ENCODE results near the gene GLRX.
"Not testable (repeated sequence)": the region's sequence is repeated elsewhere in the genome, so short reads cannot be mapped to it uniquely, and the experiment has no call there.

Gene GLRX

GRCh38 chr5:95825495-95825894, 3.0 kb upstream of the GLRX start:
- DNase-seq: no peak

DNA sequence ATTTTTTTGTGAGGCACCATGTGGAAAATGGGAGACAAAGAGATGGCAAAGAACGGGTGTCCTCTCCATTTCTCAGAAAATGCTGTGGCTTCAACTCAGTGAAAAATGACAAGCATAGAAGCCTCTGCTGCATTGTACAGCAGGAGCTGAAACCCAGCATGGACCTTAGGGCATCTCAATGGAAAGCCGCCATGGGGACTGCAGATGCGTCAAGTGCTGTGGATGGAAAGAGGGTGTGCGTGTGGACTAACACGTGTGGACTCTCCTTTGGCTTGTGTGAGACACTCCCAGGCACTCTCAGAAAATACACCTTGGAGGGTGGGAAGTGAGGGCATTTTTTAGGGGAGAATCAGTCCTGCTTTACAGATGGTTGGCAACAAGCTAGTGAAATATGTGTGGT, 2.2 kb upstream of the GLRX start:
- DNase-seq: no peak

DNA sequence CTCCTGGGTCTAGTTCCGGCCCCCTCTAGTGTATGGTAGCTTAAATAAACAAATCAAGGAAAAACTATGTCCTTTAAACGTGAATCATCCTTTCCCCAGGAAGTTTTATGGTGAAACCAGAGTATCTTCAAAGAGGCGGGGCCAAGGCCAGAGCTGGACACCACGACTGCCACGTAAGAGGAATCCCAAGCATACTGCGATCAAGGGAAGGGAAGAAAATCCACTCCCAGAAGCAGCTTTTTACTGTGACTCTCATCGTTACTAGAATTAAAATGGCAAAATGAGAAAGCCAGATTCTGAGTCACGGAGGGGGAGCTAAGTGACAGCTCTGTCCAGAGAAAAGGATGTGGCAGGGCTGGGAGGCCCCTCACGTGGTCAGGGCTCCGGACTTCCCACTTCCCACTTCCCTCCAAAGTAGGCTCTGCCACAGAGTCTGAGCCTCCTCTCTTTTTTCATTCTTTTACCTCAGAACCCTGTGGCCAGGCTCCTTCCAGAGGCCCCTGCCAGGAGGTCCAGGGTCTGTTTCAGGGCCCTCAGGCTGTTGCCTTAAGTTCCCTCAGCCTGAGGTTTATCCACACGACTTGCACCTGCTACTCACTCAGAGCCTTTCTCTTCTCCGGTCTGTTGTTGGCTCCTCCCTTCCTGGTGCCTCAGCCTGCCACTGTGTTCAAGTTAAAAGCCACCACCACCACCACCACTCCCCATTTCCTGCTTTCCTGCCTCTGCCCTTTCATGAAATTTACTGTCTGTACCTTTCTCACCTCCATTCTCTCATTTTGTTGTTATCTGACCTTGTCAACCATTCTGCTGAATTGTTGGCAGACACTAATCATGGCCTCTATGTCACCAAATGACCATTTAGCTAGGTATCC, 1.4 kb upstream of the GLRX start:
- DNase-seq: no peak

- DNase-seq: no peak
These were observed 752 bp upstream of the GLRX start for GRCh38 chr5:95823218-95823737.

DNA sequence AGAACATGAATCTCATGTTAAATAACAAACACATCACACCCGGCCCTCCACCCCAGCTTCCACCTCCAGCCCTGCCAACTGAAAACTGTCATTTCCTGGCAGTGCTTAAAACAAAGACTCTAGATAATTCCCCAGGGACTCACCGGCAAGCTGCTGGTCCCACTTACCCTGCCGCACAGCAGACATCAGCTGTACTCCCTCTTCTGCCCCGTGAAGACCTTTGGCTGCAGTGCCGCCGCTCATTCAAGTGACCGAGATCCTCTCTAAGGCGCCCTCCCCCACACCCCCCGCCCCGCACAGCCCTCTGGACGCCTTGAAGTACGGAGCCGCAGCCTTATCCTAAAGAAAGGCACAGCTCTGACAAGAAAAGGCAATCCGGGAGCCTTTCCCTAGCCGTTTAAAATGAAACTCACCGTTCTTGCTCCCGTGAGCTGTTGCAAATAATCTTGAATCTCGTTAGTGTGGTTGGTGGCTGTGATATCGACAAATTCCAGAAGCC, 434 bp downstream of the GLRX start:
- peak; percentile 61 for DNase-seq

DNA sequence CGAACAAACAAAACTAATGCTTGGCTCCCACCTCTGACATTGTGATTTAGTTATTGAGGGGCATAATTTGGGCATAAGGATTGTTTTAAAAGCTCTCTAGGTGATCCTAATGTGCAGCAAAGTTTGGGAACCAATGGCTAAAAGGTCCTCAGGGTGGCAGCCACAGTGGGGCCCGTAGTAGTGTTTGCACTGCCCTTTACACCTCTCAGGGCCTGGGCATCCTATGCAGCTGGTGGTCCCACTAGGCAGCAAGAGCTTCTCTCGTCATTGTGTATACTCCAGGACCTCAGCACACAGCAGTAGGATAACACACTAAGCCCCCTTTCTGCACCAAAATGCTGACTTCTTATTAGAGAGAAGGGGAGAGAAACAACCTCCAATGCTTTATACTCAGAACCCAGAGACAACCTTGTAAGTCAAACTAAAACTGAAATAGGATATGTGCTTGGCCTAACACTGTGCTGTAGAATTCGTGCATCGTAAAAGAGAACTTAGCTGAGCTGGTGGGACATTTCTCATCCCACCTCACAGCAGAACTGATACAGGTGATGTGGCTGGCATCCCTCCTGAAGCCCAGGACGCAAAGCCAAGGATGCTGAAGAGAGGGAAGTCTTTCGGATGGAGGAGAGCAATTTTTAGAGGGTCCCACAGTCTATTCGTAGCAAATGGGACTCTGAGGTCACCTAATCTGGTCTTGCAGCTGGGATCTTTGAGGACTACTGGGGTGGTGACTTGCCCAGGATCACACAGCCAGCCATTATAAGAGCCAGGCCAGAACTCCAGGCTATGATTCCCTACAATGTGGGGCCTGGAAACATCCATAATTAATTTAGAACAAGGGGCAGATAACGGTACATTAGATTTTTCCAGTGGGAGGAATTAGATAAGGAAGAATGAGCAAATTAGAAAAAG, 1.2 kb downstream of the GLRX start:
- no peak for DNase-seq

GRCh38 chr5:95818181-95819147, 4.1 kb downstream of the GLRX start:
- no peak for DNase-seq

DNA sequence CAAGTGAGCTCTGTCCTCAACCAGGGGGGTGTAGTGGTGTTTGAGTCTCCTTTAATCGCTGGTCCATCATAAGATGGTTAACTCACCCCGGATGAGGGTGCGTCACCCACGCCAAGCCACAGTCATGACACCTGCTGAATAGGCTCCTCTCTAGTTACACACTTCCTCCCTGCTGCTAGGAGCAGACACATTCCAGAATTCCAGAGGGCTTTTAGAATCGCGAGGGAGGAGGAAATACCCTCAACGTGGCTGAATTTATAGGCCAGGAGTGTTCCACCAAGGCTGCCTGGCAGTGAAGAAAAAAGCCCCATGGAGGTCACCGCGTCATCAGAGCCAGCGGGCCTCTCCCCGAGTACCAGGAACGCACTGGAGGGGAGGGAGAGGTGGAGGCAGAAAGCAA, 5.1 kb downstream of the GLRX start:
- no peak for DNase-seq

DNA sequence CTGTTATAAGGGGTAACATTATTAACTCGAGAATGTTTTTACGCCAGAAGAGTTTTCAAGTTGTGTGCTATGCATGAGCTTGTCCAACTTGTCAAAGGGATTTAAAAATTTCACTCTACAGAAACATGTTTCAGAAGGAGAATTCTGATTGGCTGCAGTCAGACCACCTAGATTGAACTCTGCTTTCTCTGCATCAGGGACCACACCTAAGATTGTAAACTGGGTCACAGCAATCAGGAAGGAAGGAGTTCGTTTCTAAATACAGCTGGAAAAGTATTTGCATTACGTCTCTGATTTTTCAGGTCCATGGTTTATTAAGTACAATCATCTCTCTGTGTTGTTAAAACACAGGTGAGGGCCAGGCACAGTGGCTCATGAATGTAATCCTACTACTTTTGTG, 5.8 kb downstream of the GLRX start:
- DNase-seq: no peak

GRCh38 chr5:95816341-95816740, 6.2 kb downstream of the GLRX start:
- DNase-seq: no peak

GRCh38 chr5:95815155-95815729, 7.3 kb downstream of the GLRX start:
- DNase-seq: no peak

DNA sequence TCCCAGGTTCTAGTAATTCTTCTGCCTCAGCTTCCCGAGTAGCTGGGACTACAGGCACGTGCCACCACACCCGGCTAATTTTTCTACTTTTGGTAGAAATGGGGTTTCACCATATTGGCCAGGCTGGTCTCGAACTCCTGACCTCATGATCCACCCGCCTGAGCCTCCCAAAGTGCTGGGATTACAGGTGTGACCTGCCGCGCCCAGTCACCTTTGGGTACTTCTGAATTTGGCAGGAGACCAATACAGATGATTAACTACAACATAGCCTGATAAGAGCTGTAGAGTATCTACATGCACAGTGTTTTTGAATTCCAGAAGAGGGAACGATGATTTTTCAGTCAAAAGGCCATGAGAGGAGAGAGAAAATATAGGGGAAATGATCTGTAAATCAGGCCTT, 9.5 kb downstream of the GLRX start:
- not testable (repeated sequence) for DNase-seq

GRCh38 chr5:95812074-95812471, 10.5 kb downstream of the GLRX start:
- no peak for DNase-seq

GRCh38 chr5:95811461-95812073, 11.0 kb downstream of the GLRX start:
- DNase-seq: not testable (repeated sequence)

DNA sequence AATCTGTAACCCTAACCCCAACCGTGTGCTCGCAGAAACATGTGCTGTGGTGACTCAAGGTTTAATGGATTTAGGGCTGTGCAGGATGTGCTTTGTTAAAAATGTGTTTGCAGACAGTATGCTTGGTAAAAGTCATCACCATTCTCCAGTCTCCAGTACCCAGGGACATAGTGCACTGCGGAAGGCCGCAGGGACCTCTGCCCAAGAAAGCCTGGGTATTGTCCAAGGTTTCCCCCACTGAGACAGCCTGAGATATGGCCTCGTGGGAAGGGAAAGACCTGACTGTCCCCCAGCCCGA, 11.5 kb downstream of the GLRX start:
- DNase-seq: not testable (repeated sequence)

DNA sequence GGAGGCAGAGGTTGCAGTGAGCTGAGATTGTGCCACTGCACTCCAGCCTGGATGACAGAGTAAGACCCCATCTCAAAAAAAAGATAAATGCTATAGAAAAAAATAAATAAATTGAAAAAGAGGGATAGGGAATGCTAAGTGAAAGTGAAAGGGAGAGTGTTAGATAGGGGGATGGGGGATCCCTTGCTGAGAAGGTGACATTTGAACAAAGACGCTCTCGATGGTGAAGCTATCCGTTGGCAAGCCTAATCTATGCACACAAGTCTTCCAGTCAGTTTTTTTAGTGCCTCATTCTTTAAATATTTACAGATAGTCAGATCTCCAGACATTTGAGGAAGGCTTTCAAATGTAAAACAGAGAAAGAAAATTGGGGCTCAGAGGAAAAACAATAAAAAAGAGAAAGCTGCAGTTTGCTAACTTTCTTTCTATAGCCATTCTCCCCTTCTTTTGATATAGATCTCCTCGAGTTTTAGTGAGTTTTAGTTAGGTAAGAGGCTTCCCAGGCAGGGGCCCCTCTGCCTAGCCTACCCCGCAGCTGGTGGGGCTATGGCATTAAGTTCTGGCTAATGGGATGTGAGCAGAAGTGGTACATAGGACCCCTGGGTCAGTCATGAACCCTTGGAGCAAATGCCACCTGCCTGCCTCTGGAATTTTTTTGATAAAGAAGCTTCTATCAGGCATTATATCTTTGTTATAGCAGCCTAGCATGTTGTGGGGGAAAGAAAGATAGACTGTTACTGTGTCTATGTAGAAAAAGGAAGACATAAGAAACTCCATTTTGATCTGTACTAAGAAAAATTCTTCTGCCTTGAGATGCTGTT, 12.0 kb downstream of the GLRX start:
- DNase-seq: no peak

DNA sequence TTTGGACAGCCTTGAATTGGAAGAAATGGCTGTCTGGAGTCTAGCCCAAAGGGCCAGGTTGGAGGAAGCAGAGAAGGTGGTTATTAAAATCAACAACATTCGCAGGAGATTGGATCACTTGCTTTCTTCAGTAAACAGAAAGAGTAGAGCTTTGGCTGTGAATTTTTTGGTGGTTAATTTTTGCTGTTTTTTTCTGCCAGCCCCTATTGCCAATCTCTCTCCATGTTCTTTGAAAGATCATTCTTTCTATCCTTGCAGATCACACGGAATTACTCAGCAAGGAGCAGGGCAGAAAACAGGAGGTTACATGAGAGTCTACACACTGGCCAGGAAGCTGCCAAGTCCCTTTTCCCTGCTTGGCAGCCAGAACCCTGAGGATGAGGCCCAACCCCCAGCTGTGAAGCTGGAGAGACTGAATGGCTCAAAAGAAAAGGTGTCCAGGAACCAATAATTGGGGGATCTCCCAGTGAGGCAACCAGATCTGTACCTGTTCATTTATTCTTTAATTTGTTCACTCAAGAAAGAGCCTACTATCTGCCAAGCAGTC, 13.0 kb downstream of the GLRX start:
- DNase-seq: no peak

DNA sequence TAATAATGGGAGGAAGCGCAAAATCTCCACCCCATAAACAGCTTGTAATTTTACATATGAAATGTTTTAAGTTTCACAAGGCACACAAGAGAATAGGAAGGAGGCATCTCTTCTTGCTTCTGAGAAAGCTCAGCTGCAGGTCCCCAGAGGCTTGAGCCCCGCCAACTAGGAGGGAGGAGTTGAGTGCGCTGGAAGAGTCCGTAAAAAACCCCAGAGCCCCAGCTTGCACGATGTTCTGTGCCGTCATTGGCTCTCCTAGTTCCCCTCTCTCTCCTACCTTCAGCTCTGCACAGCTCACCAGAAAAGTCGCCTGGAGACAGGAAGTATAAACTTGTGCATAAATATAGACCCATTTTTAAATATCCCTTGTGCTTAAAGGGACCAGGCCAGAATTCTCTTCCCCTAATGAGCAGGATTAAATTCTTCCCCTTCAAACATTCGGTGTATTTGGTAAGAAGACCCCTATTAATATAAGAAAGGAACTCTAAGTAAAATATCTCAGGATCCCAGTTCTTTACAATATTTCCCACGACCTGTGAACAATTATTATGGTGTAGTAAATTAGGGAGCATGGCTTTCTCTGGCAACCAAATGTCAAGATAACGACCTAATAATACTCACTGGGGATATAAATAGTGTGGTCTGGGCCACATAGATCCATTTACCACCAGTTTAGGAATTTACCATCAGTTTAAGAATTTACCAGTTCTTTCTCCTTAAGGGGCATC, 13.7 kb downstream of the GLRX start:
- no peak for DNase-seq

GRCh38 chr5:95808013-95808685, 14.4 kb downstream of the GLRX start:
- DNase-seq: no peak
